ENCODE measurements around the gene RWDD3.

The RWDD3 gene

DNA sequence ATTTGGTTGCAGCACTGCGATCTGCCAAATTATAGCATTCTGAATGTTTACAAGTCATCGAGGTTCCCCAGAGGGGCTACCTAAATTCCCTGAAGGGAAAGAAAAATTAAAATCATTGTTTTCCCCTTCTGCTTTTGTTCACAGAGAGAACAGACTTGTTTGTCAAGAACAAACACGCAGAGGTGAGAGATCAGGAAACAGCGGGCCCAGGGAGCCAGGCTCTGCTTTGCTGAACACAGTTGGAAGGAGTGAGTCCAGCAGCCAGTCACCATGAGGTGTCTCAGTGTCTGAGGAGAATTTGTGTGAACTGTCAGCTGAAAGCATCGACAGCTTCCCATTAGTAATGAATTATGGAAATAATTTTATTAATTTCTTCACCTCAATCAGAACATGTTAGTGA, 52.5 kb downstream of the RWDD3 start:
- no peaks in the 10 kb centered on the region for H3K4me1 ChIP-seq (ENCODE audit: low read length)
- H3K79me2 ChIP-seq (ENCODE audit: low read length) = no peaks in the 10 kb centered on the region
- H3K9me3 ChIP-seq (ENCODE audit: insufficient read depth, low read length) = no peaks in the 10 kb centered on the region
- H3K4me2 ChIP-seq (ENCODE audit: low read length) = no peak overlapping the region
- no peak overlapping the region for H2AFZ ChIP-seq (ENCODE audit: low read depth, low read length)
- TF ChIP-seq, protein P1, sequence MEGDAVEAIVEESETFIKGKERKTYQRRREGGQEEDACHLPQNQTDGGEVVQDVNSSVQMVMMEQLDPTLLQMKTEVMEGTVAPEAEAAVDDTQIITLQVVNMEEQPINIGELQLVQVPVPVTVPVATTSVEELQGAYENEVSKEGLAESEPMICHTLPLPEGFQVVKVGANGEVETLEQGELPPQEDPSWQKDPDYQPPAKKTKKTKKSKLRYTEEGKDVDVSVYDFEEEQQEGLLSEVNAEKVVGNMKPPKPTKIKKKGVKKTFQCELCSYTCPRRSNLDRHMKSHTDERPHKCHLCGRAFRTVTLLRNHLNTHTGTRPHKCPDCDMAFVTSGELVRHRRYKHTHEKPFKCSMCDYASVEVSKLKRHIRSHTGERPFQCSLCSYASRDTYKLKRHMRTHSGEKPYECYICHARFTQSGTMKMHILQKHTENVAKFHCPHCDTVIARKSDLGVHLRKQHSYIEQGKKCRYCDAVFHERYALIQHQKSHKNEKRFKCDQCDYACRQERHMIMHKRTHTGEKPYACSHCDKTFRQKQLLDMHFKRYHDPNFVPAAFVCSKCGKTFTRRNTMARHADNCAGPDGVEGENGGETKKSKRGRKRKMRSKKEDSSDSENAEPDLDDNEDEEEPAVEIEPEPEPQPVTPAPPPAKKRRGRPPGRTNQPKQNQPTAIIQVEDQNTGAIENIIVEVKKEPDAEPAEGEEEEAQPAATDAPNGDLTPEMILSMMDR (IDR thresholded peaks at IDR 0.05; ENCODE audit: low read depth, low read length) = no peak
- no peak for TF ChIP-seq EZH2phosphoT487 (IDR thresholded peaks at IDR 0.05; ENCODE audit: low read depth)
- H3K27ac ChIP-seq (ENCODE audit: low read length) = no peak overlapping the region
- H3K4me3 ChIP-seq (ENCODE audit: low read length) = no peak overlapping the region
- no peak overlapping the region for H3K9ac ChIP-seq (ENCODE audit: low read length)
- H4K20me1 ChIP-seq (ENCODE audit: insufficient read depth, low read length) = no peaks in the 10 kb centered on the region
- no peaks in the 10 kb centered on the region for H3K27me3 ChIP-seq (ENCODE audit: low read depth, low read length)
- no peaks in the 10 kb centered on the region for H3K36me3 ChIP-seq (replicated peaks; ENCODE audit: low read depth, low read length)

DNA sequence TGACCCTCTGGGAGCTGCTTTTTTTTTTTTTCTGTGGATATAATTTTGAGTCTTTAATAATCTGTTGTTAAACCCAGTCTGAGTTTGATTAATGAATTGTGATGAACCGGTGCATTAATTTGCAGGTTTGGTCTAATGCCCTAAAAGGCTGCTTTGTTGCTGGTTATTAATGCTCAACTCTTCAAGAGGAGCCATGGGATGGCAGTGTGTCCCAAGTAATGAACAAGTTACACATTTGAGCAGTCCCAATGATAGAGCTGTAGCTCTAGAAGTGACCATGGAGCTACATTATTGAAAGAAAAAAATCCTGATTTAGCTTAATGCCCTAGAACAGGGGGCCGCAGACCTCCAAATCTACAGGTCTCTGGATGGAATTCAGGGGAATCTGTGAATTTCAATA, 53.1 kb downstream of the RWDD3 start:
- no peak overlapping the region for H3K4me2 ChIP-seq (ENCODE audit: low read length)
- no peaks in the 10 kb centered on the region for H3K36me3 ChIP-seq (replicated peaks; ENCODE audit: low read depth, low read length)
- H3K9me3 ChIP-seq (ENCODE audit: insufficient read depth, low read length) = no peaks in the 10 kb centered on the region
- H3K27me3 ChIP-seq (ENCODE audit: low read depth, low read length) = no peaks in the 10 kb centered on the region
- no peaks in the 10 kb centered on the region for H3K79me2 ChIP-seq (ENCODE audit: low read length)
- TF ChIP-seq EZH2phosphoT487 (IDR thresholded peaks at IDR 0.05; ENCODE audit: low read depth) = no peak
- TF ChIP-seq, protein P1 (IDR thresholded peaks at IDR 0.05; ENCODE audit: low read depth, low read length) = no peak
- no peak overlapping the region for H3K9ac ChIP-seq (ENCODE audit: low read length)
- H4K20me1 ChIP-seq (ENCODE audit: insufficient read depth, low read length) = no peaks in the 10 kb centered on the region
- H2AFZ ChIP-seq (ENCODE audit: low read depth, low read length) = no peak overlapping the region
- H3K4me3 ChIP-seq (ENCODE audit: low read length) = no peak overlapping the region
- no peaks in the 10 kb centered on the region for H3K4me1 ChIP-seq (ENCODE audit: low read length)
- no peak overlapping the region for H3K27ac ChIP-seq (ENCODE audit: low read length)

DNA sequence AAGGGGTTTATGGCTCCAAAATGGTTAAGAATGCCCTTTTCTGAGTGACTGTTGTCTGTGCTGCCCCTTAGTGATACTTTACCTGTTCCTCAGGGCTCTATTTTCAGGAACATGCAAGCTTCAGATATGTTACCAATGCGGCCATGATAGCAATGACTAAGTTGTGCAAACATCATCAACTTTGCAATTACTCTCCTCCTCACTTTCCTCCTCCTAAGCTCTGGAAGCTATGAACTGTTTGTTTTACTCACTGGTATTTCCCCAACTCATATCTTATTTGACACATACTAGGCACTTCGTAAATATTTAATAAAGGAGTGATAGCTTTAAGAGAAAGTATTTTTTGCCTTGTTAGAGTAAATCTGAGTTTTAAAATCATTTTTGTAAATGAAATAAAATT, 53.8 kb downstream of the RWDD3 start:
- H3K27me3 ChIP-seq (ENCODE audit: low read depth, low read length) = no peaks in the 10 kb centered on the region
- no peak overlapping the region for H3K9ac ChIP-seq (ENCODE audit: low read length)
- no peak overlapping the region for H3K4me2 ChIP-seq (ENCODE audit: low read length)
- no peak overlapping the region for H2AFZ ChIP-seq (ENCODE audit: low read depth, low read length)
- no peak overlapping the region for H3K27ac ChIP-seq (ENCODE audit: low read length)
- H3K4me1 ChIP-seq (ENCODE audit: low read length) = no peaks in the 10 kb centered on the region
- no peak overlapping the region for H3K4me3 ChIP-seq (ENCODE audit: low read length)
- H3K36me3 ChIP-seq (replicated peaks; ENCODE audit: low read depth, low read length) = no peaks in the 10 kb centered on the region
- TF ChIP-seq EZH2phosphoT487 (IDR thresholded peaks at IDR 0.05; ENCODE audit: low read depth) = no peak
- TF ChIP-seq, protein P1 (IDR thresholded peaks at IDR 0.05; ENCODE audit: low read depth, low read length) = no peak
- no peaks in the 10 kb centered on the region for H3K9me3 ChIP-seq (ENCODE audit: insufficient read depth, low read length)
- H3K79me2 ChIP-seq (ENCODE audit: low read length) = no peaks in the 10 kb centered on the region
- H4K20me1 ChIP-seq (ENCODE audit: insufficient read depth, low read length) = no peaks in the 10 kb centered on the region

Data from OCI-LY3 (cell line).